DMS 273 (cell line): ENCODE results near the gene EIF5.

ENCODE experiments used
- DNase-seq: peaks from one replicate; lab custom pipeline; 2025; ENCODE audit not compliant: unreplicated experiment; lab: John Stamatoyannopoulos, UW

EIF5 gene

DNA sequence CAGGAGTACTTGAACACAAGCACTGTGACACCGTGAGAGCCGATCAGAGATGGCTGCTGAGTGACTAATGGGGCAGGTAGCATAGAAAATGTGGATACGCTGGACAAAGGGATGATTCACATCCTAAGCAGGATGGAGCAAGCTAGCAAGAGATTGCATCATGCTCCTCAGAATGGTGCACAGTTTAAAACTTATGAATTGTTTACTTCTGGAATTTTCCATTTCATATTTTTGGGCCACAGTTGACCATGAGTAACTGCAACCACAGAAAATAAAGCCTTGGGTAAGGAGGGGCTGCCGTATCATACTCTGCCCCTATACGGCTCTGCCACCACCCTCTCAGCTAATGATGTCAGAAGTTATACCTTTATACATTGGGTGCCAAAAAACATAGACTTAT is 27.8 kb downstream of the EIF5 start:
- no peak for DNase-seq

DNA sequence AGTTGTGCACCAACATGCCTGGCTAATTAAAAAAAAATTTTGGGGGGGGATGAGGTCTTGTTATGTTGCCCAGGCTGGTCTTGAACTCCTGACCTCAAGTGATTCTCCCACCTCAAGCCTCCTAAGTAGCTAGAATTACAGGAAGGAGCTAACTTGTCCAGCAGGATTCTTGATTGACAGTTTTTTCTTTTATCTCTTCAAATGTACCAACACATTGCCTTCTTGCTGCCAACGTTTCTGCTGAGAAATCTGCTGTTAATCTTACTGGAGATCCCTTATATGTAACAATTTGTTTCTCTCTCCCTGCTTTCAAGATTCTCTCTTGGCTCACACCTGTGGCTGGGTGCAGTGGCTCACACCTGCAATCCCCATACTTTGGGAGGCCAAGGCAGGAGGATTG is 28.7 kb downstream of the EIF5 start:
- DNase-seq, result no peak

DNA sequence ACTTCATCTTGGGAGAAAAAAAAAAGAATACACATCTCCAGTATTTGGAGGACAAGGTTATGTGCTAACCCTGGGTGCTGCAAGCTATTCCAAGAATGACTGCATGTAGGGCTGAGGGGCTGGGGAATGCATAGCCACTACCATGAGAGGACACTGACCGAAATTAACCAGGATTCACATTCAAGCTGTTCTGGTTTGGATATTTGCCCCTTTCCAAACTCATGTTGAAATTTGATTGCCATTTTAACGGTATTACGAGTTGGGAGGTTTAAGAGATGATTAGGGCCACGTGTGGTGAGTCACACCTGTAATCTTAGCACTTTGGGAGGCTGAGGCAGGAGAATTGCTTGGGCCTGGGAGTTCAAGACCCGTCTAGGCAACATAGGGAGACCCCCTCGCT is 32.7 kb downstream of the EIF5 start:
- DNase-seq, result no peak

DNA sequence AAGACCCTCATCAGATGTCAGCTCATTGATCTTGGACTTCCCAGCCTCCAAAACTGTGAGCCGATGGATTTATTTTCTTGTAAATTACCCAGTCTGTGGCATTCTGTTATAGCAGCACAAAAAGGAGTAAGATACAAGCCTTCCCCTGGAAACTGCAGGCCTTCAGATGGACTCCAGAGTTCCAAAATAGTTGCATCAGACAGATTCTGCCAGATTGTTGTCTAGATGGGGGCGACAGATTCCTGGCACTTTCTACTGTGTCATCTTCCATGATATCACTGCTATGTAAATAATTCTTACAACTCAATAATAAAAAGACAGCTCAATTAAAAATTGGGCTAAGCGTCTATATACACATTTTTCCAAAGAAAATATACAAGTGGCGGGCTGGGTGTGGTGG is 34.0 kb downstream of the EIF5 start:
- DNase-seq, result no peak

DNA sequence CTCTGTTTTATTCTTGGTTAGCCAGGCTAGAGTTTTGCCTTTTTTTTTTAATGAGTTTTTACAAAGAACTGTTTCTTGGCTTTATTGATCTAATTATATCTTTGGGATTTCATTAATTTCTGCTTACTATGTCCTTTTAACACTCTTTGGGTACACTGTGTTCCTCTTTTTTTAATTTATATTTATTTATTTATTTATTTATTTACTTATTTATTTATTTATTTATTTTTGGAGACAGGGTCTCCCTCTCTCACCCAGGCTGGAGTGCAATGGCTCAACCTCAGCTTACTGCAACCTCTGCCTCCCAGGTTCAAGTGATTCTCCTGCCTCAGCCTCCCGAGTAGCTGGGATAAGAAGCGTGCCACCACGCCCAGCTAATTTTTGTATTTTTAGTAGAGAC is 36.0 kb downstream of the EIF5 start:
- no peak for DNase-seq

DNA sequence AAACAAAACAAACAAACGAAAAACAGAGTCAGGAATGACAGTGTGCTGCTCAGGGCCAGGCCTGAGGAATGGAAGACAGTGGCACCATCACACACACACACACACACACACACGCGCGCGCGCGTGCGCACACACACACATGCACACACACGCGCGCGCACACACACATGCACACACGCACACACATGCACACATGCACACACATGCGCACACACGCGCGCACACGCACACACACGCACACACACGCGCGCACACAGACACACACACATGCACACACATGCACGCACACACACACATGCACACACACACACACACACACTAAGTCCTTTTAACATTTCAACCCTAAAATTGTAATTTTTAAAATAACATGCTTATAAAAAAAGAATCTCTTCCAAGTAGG is 38.0 kb downstream of the EIF5 start:
- no peak for DNase-seq

DNA sequence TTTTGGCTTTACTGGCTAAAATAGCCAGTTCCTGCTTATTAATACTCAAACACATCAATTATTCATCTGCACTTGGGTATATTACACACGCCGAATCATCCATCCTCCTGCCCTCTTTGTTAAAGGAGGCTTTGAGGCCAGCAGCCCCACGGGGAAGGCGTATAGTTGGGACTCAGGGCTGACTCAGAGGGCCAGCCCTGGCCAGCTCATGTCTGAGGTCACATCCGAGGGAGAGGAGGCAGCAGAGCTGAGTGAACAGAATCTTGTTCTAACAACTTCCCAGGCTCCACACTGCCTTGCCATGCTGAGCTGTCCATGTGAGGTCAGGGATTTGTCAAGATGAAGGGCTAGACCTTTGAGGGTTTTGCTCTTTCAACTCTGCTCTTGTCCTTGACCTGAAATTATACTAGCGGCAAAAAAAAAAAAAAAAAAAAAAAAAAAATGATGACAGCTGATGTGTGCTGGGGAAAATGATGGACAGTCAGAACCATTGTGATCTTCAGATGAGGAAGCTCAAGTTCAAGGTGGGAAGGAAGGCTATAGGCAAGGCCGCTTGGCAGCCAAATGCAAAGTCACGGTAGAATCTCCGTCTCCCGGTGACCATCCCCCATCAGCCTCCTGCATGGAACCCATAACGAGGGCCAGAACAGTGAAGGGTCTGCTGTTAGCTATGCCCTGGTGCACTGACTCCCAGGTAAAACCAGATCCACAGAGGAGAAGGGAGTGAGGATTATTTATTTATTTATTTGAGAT is 38.7 kb downstream of the EIF5 start:
- no peak for DNase-seq

DNA sequence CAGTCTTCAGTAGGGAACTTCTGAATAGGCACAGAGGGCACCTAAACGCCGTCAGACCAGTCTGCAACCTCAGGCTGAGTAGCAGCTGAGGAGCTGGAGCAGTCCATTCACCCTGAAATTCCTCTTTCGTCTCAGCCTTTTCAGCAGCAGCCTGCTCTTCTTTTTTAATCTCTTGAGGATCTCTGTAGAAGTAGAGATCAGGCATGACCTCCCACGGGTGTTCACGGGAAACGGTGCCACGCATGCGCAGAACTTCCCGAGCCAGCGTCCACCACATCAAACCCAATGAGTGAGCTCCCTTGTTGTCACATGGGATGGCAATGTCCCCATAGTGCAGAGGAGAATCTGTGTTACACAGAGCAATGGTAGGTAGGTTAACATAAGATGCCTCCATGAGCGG is 40.1 kb downstream of the EIF5 start:
- no peak for DNase-seq

DNA sequence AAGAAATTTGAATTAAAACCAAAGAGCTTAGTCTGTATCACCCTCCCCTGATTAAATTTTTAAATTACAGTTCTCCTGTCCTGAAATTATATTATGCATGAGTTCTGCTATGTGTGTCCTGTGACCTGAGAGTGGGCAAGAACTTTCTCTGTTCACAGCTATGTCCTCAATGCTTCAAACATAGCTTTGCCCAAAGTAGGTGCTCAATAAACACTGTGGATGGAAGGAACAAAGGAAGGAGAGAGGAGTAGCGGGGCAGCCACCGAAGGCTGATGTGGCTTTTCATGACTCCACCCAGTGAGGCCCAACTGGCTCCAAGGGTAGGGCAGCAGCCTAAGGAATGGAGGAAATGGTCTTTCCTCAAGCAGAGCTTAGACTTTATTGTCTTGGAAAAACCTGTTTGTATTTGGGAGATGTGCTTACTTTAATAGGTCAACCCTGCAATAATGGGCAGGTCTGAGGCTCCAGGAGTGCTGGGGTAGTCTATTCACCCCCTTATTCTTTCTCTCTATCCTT is 43.5 kb downstream of the EIF5 start:
- DNase-seq, result no peak

DNA sequence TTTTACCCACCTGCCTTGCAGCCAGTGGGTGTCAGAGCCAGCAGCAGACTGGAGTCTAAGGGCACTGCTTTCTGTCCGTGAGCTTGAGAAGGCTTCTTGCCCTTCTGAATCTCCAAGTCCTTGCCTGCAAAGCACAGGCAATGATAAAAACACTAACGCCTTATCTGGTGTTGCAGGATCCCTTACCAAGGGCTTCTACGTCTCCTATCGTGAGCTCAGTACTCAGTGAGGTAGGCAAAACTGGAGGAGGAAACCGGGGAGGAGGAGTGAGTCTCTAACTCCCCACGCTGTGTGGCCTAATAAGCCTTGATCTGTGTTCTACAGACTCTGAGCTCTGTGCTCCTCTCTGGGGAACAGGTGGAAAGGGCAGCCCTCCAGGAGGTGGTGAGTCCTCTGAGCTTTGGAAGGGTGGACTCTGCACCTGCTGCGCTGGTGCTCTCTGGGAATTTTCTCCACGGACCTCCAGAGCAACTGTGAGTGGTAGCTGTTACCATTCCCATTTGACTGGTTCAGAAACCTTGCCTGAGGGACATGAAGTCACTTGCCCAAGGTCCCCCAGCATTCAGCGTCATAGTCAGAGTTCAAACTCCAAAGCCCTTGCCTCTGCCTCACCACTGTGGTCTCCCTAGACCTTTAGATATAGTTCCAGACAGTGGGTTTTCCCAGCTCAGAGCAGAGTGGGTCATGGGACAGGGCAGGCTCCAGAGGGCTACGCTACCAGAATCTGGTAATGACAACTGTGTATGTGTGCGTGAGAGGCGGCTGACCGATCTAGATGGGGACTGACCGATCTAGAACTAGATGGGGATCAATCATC is 44.2 kb downstream of the EIF5 start:
- no peak for DNase-seq

DNA sequence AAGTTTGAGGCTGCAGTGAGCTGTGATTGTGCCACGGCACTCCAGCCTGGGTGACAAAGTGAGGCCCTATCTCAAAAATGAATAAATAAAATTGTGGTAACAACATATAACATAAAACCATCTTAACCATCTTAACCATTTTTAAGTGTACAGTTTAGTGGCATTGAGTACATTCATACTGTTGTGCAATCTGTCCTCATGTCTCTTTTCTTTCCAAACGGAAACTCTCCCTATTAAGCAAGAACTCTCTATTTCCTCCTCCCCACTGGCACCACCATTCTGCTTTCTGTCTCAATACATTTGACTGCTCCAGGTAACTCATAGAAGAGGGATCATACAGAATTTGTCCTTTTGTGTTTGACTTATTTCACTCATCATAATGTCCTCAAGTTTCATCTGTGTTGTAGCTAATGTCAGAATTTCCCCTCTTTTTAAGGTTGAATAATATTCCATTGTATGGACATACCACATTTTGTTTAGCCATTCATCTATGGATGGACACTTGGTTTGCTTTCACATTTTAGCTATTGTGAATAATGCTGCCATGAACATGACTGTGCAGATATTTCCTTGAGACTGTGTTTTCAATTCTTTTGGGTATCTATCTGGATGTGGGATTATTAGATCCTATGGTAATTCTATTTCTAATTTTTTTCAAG is 46.8 kb downstream of the EIF5 start:
- no peak for DNase-seq

DNA sequence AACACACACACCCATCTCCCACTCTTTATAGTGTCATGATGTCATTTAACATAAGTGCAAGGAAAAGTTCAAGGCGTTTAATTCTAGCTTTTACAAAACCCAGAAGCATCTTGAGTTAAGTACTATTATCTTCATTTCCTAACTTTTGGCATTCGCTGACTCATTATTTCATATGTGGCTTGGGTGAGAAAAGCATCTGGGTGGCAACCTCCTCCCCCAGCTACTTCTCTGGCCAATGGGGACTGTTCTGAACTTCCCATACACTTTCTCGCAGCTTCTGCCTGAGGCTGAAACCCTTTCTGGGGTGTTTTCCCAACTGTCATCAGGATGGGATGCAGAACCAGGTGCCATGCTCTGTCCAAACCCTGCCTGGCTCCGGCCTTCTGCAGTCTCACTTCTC is 48.3 kb downstream of the EIF5 start:
- DNase-seq, result no peak

DNA sequence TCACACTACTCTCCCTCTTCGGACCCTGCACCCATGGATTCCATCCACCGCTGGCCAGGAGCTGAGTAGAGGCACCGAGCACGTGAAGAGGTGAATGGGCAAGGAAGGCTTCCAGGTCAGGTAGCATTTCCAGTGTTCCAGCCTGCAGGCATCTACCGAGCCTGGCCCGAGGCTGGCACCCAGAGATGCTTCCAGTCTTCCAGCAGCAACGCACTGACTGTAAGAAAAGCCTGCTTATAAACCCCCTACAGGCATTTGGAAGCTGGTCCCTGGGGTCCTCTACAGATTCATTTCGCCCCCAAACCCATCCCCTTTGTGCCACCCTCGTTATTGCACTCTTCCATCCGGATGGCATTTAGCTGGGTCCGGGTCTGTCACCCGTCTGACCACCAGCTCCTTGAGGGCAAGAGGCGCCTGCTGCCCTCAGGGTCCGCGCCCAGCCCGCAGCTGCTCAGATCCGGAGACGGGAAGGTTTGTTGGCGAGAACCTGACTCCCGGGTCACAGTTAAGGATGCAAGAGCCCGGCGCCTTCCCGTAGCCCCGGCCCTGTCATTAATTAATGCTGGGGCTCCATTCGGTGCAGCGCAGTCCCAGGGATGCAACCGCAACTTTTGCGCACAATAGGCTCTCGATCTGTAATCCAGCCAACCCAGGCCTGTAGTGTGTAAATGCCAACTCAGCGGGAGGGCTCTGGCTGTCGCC is 50.6 kb downstream of the EIF5 start:
- DNase-seq, result peak; percentile 50

DNA sequence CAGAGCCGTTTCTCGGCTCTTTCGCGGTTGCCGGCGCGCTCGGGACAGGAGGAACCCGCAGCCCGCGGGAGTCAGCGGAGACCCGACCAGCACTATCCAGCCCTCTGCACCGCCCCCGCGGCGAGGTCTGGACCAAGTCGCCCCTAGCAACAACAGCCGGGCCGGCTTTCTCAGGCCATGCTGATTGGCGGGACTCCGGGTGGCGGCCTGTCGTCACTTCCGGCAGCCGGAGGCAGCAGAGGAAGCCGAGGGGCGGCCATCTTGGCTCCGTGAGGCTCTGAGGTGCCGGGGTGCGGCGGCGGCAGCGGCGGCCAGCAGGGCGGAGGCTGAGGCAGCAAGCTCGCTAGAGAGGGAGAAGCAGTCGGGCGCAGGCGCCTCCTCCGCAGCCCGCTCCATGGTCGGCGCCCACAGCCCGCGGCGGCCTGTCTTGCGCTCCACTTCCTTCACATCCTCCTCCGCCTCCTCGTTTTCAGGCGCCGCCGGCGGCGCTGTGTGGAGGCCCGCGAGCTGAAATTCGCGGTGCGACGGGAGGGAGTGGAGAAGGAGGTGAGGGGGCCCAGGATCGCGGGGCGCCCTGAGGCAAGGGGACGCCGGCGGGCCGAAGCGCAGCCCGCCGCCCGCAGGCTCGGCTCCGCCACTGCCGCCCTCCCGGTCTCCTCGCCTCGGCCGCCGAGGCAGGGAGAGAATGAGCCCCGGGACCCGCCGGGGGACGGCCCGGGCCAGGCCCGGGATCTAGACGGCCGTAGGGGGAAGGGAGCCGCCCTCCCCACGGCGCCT is 51.3 kb downstream of the EIF5 start, which contains the start of gene MARK3:
Gene MARK3 (plus strand): TSS at position 264 of the 777 bp plus-strand sequence. CDS start 615 bp downstream, outside the sequence.
- peak; percentile 99 for DNase-seq

DNA sequence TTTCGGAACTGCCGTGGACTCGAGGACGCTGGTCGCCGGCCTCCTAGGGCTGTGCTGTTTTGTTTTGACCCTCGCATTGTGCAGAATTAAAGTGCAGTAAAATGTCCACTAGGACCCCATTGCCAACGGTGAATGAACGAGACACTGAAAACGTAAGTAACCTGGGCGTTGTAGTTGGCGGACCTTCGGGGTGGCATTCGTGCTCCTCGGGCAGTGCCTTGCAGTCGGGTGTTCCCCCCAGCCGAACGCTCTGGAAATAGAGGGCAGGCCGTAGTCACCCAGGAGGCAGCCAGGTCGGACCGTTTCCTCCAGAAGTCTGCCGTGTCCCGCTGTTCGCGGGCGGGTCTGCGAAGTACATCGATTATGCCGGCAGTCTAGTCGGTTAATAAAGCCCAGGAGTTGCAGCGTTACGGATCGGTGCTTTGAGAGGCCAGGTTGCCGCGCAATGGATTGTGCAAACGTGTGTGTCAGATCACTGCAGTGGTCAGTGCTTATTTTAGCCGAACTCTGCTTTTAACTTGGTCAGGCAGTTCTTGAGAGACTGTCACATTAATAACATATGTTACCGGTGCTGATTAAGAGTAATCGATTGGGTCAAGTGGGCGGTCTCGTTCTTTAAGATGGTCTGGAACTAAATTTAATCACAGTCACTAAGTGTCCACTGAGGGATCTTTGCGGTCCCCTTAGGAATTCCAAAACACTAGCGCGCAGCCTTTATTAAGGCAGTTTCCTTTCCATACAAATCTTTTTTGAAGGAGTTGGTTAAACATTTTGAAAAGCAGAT is 52.1 kb downstream of the EIF5 start:
- DNase-seq, result peak; percentile 62

DNA sequence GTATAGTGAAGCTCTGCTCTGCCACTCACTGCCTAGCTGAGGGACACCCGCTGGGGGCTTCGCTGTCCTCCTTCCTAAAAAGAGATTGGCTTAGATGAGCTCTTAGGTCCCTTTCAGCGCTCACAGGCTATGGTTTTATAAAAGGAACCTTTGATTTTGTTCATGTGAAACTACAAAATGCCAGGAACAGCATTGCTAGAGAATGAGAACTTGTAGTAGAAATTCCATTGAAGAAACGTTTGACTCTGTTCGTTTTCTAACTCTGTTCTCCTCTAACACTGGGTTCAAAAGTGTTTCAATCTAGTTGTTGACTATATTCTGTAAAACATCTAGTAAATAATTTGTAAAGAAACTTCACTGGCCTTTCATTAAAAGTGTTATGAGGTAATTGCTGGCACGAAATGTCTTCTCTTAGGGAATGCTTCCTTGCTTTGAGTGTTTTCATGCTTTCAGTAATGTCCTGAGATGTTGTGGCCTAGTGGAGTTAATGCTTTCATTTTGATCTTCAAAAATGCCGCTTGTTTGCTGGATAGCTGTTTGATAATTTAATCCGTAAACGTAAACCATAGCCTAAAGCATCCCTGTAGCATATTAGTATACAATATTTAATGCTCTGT is 52.8 kb downstream of the EIF5 start:
- peak; percentile 52 for DNase-seq

DNA sequence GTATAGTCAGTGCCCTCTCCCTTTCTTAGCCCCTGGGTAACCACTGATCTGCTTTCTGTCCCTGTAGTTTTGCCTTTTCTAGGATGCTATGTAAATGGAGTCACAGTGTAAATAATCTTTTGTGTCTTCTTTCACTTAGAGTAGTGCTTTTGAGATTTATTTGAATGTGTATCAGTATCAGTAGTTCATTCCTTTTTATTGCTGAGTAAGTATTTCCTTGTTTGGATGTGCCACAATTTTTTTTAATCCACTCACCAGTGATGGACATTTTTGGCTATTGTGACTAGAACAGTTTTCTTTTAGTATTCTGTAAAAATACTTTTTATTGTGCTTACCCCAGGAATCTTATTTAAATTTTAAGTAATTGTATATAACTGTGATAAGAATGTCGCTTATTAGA is 54.6 kb downstream of the EIF5 start:
- no peak for DNase-seq

DNA sequence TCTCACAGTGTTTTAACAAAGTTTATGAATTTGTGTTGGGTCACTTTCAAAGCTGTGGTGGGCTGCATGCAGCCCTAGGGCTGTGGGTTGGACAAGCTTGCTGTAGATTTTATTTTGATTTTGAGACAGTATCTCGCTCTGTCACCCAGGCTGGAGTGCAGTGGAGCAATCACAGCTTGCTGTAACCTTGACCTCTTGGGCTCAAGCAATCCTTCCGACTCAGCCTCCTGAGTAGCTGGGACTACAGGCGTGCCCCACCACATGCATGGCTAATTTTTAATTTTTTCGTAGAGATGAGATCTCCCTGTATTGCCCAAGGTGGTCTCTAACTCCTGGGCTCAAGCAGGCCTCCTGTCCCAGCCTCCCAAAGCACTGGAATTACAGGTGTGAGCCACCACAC is 56.6 kb downstream of the EIF5 start:
- DNase-seq, result no peak

DNA sequence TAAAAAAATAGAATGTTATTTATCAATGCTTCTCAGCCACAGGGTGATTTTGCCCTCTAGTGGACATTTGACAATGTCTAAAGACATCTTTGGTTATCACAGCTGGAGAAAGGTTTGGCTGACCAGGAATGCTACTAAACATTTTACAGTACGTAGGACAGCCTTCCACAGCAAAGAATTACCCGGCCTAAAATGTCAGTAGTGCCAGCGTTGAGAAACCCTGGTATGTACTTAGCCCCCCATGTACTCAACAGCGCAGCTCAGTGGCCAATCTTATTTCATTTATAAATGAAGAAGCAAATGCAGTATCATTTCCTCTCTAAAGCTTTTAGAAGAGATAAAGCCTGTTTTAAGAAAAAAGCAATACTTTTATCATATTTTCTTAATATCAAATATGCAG is 57.0 kb downstream of the EIF5 start:
- peak; percentile 81 for DNase-seq
